ENCODE results near the gene DYNC2LI1.
"Not testable (repeated sequence)": the region's sequence is repeated elsewhere in the genome, so short reads cannot be mapped to it uniquely, and the experiment has no call there.

Gene DYNC2LI1

GRCh38 chr2:43773876-43774613 lies at the start of gene DYNC2LI1:
Gene DYNC2LI1 (plus strand): TSS chr2:43774039. CDS start chr2:43774139, 100 bp downstream.
- DNase-seq (ENCODE audit: low spot score) = peak; percentile 90

- peak; percentile 6 for DNase-seq (ENCODE audit: low spot score)
These were observed 48.9 kb upstream of the DYNC2LI1 start for GRCh38 chr2:43724728-43725526.

GRCh38 chr2:43725711-43726246 lies 48.1 kb upstream of the DYNC2LI1 start:
- no peak for DNase-seq (ENCODE audit: low spot score)

GRCh38 chr2:43726961-43727633 lies 46.7 kb upstream of the DYNC2LI1 start:
- not testable (repeated sequence) for DNase-seq (ENCODE audit: low spot score)

GRCh38 chr2:43727634-43728014 lies 46.2 kb upstream of the DYNC2LI1 start:
- no peak for DNase-seq (ENCODE audit: low spot score)

GRCh38 chr2:43729491-43730174 lies 44.2 kb upstream of the DYNC2LI1 start:
- DNase-seq (ENCODE audit: low spot score) = no peak

- no peak for DNase-seq (ENCODE audit: low spot score)
These were observed 42.6 kb upstream of the DYNC2LI1 start for GRCh38 chr2:43731211-43731610.

GRCh38 chr2:43736637-43737036 lies 37.2 kb upstream of the DYNC2LI1 start:
- DNase-seq (ENCODE audit: low spot score) = no peak

- no peak for DNase-seq (ENCODE audit: low spot score)
These were observed 36.6 kb upstream of the DYNC2LI1 start for GRCh38 chr2:43737097-43737854.

- no peak for DNase-seq (ENCODE audit: low spot score)
These were observed 36.0 kb upstream of the DYNC2LI1 start for GRCh38 chr2:43737855-43738254.

GRCh38 chr2:43738257-43738656 lies 35.6 kb upstream of the DYNC2LI1 start:
- DNase-seq (ENCODE audit: low spot score) = no peak

- DNase-seq (ENCODE audit: low spot score) = no peak
These were observed 30.1 kb upstream of the DYNC2LI1 start for GRCh38 chr2:43743706-43744105.

GRCh38 chr2:43745457-43745856 lies 28.4 kb upstream of the DYNC2LI1 start:
- DNase-seq (ENCODE audit: low spot score) = no peak

GRCh38 chr2:43748333-43748732 lies 25.5 kb upstream of the DYNC2LI1 start:
- no peak for DNase-seq (ENCODE audit: low spot score)

GRCh38 chr2:43749583-43749982 lies 24.3 kb upstream of the DYNC2LI1 start:
- DNase-seq (ENCODE audit: low spot score) = no peak

GRCh38 chr2:43751476-43751990 lies 22.3 kb upstream of the DYNC2LI1 start:
- no peak for DNase-seq (ENCODE audit: low spot score)

- DNase-seq (ENCODE audit: low spot score) = no peak
These were observed 21.5 kb upstream of the DYNC2LI1 start for GRCh38 chr2:43752302-43752701.

- no peak for DNase-seq (ENCODE audit: low spot score)
These were observed 19.7 kb upstream of the DYNC2LI1 start for GRCh38 chr2:43754180-43754579.

GRCh38 chr2:43758739-43759138 lies 15.1 kb upstream of the DYNC2LI1 start:
- no peak for DNase-seq (ENCODE audit: low spot score)

- DNase-seq (ENCODE audit: low spot score) = no peak
These were observed 14.6 kb upstream of the DYNC2LI1 start for GRCh38 chr2:43759195-43759594.

GRCh38 chr2:43762286-43762685 lies 11.6 kb upstream of the DYNC2LI1 start:
- DNase-seq (ENCODE audit: low spot score) = no peak

Data from hematopoietic multipotent progenitor cell treated with erythropoietin and hydrocortisone succinate and interleukin-3 and kit ligand, for 15 days (in vitro differentiated cells).